Fibroblast of lung (primary cell): Measurements from ENCODE around the gene DIPK1B.

Source experiments
- CTCF ChIP-seq, 2 donors: IDR thresholded peaks in 1 of 2; conservative IDR thresholded peaks in 1 of 2; 1 replicate in 1 of 2; 2 replicates in 1 of 2; pipeline ENCODE4 v1.5.1; 2011 to 2012; ENCODE audit warnings: low read length in 2 of 2, control low read depth in 1 of 2, inconsistent platforms in 1 of 2, low read depth in 1 of 2, mild to moderate bottlenecking in 1 of 2
- EZH2 ChIP-seq: IDR thresholded peaks from 2 replicates; pipeline ENCODE4 v1.5.1; 2012; ENCODE audit warnings: low read length, control low read depth, mild to moderate bottlenecking; ENCODE audit errors: missing control alignments

GRCh38 chr9:136674786-136675349 lies 37.5 kb upstream of the DIPK1B start:
- TF ChIP-seq CTCF (conservative IDR thresholded peaks at IDR 0.05 in 1 of 2, IDR thresholded peaks at IDR 0.05 in 1 of 2; ENCODE audit: low read depth in 1 of 2, low read length in 2 of 2): no peak
- no peak for TF ChIP-seq EZH2
